ENCODE data around the gene KIF21A.

DNA sequence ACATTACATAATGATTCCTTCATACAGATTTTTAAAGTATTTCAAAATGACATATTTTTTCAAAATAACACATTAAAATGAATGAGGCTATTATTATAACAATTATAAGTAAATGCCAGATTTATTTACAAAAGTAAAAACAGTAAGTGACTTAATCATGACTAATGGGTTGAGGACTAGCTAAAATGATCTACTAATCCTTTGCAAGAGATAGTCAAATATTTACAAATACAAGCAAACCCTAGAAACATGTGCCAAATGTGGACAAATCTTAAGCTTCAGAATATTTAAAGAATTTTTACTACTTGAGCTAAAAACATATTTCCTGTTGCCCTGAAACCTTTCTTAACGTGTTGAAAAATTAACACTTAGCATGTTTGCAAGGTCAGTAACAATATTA is 74.8 kb downstream of the KIF21A start:
- TF ChIP-seq, protein P1, sequence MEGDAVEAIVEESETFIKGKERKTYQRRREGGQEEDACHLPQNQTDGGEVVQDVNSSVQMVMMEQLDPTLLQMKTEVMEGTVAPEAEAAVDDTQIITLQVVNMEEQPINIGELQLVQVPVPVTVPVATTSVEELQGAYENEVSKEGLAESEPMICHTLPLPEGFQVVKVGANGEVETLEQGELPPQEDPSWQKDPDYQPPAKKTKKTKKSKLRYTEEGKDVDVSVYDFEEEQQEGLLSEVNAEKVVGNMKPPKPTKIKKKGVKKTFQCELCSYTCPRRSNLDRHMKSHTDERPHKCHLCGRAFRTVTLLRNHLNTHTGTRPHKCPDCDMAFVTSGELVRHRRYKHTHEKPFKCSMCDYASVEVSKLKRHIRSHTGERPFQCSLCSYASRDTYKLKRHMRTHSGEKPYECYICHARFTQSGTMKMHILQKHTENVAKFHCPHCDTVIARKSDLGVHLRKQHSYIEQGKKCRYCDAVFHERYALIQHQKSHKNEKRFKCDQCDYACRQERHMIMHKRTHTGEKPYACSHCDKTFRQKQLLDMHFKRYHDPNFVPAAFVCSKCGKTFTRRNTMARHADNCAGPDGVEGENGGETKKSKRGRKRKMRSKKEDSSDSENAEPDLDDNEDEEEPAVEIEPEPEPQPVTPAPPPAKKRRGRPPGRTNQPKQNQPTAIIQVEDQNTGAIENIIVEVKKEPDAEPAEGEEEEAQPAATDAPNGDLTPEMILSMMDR (IDR thresholded peaks at IDR 0.05): no peak
- no peak for TF ChIP-seq POLR2A (IDR thresholded peaks at IDR 0.05)
